HG03432 (cell line): Measurements from ENCODE around the gene CAMK1D.
"Not testable (repeated sequence)": the region's sequence is repeated elsewhere in the genome, so short reads cannot be mapped to it uniquely, and the experiment has no call there.

Source experiments
- ATAC-seq: cut with Tn5 transposase; IDR thresholded peaks from one replicate; pipeline ENCODE4 v1.9.1; 2021; ENCODE audit warnings: mild to moderate bottlenecking, moderate library complexity; ENCODE audit not compliant: unreplicated experiment

Gene CAMK1D

GRCh38 chr10:12710594-12711349 lies 361.4 kb downstream of the CAMK1D start:
- peak; percentile 76 for ATAC-seq

- ATAC-seq, result no peak
These were observed 362.0 kb downstream of the CAMK1D start for GRCh38 chr10:12711350-12711708.

- no peak for ATAC-seq
These were observed 363.1 kb downstream of the CAMK1D start for GRCh38 chr10:12712293-12712983.

GRCh38 chr10:12712984-12713316 lies 363.6 kb downstream of the CAMK1D start:
- ATAC-seq, result not testable (repeated sequence)

GRCh38 chr10:12716042-12716441 lies 366.7 kb downstream of the CAMK1D start:
- no peak for ATAC-seq

GRCh38 chr10:12717981-12718707 lies 368.8 kb downstream of the CAMK1D start:
- ATAC-seq, result no peak

GRCh38 chr10:12719365-12719764 lies 370.0 kb downstream of the CAMK1D start:
- no peak for ATAC-seq

- ATAC-seq, result no peak
These were observed 371.1 kb downstream of the CAMK1D start for GRCh38 chr10:12720217-12720981.

GRCh38 chr10:12721334-12721733 lies 372.0 kb downstream of the CAMK1D start:
- no peak for ATAC-seq

- no peak for ATAC-seq
These were observed 373.9 kb downstream of the CAMK1D start for GRCh38 chr10:12723220-12723619.

- ATAC-seq, result no peak
These were observed 375.6 kb downstream of the CAMK1D start for GRCh38 chr10:12724807-12725579.

GRCh38 chr10:12725580-12725888 lies 376.2 kb downstream of the CAMK1D start:
- not testable (repeated sequence) for ATAC-seq

GRCh38 chr10:12726971-12727831 lies 377.9 kb downstream of the CAMK1D start:
- ATAC-seq, result no peak

GRCh38 chr10:12727832-12728215 lies 378.5 kb downstream of the CAMK1D start:
- ATAC-seq, result no peak

- no peak for ATAC-seq
These were observed 379.1 kb downstream of the CAMK1D start for GRCh38 chr10:12728494-12728893.

GRCh38 chr10:12729885-12730284 lies 380.5 kb downstream of the CAMK1D start:
- no peak for ATAC-seq

- no peak for ATAC-seq
These were observed 381.6 kb downstream of the CAMK1D start for GRCh38 chr10:12730809-12731519.

GRCh38 chr10:12733271-12733670 lies 383.9 kb downstream of the CAMK1D start:
- no peak for ATAC-seq

- ATAC-seq, result no peak
These were observed 386.6 kb downstream of the CAMK1D start for GRCh38 chr10:12735843-12736462.
